Loucy (cell line): Measurements from ENCODE around the gene SPECC1.

Experiments
- EZH2phosphoT487 ChIP-seq: fragments of 200-600 bp; IDR thresholded peaks from 2 replicates; pipeline ENCODE4 v1.6.1; 2018; ENCODE audit warnings: antibody characterized with exemption, mild to moderate bottlenecking, moderate library complexity, borderline replicate concordance
- TF ChIP-seq, protein P1 (sequence below): fragments of 200-600 bp; sonication (generic); conservative IDR thresholded peaks from 2 replicates; pipeline ENCODE4 v1.5.1; 2014; ENCODE audit warnings: mild to moderate bottlenecking, antibody characterized with exemption, low read length

DNA sequence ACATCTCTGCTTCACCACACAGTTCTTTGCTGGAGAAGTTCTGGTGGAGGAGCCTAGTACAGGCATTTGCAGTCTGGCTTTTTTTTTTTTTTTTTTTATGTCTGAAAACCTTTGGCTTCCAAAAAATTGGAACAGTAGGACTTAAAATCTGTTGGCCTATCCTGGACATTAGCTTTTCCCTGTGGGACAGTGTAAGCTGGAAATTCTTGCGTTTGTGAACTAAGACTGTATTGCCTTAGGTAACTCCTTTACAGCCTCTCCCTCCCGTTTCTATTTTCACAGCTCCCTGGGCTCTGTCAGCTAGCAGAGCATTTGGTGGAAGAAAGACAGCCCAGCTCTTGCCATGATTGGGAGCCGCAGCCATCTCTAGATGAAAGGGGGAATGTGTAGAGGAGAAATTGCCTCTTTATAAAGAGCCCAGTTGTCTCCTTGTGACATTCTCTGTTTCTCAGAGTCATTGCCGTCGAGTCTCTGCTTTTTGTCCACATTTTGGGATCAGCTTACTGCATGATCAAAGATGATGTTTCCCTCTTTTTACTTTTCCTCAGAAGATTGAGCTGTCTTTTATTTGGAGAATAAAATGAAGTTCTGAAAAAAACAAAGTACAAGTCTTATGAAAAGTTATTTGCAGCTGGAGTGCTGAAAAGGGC lies 227.5 kb downstream of the SPECC1 start:
- TF ChIP-seq, protein P1, sequence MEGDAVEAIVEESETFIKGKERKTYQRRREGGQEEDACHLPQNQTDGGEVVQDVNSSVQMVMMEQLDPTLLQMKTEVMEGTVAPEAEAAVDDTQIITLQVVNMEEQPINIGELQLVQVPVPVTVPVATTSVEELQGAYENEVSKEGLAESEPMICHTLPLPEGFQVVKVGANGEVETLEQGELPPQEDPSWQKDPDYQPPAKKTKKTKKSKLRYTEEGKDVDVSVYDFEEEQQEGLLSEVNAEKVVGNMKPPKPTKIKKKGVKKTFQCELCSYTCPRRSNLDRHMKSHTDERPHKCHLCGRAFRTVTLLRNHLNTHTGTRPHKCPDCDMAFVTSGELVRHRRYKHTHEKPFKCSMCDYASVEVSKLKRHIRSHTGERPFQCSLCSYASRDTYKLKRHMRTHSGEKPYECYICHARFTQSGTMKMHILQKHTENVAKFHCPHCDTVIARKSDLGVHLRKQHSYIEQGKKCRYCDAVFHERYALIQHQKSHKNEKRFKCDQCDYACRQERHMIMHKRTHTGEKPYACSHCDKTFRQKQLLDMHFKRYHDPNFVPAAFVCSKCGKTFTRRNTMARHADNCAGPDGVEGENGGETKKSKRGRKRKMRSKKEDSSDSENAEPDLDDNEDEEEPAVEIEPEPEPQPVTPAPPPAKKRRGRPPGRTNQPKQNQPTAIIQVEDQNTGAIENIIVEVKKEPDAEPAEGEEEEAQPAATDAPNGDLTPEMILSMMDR: no peak
- TF ChIP-seq EZH2phosphoT487: no peak
